HG02870 (cell line): ENCODE data around the gene TDRD9.
"Not testable (repeated sequence)": the region's sequence is repeated elsewhere in the genome, so short reads cannot be mapped to it uniquely, and the experiment has no call there.

ENCODE experiments used
- ATAC-seq: cut with Tn5 transposase; IDR thresholded peaks from one replicate; pipeline ENCODE4 v1.9.1; 2021; ENCODE audit warnings: mild to moderate bottlenecking, moderate library complexity; ENCODE audit not compliant: unreplicated experiment

TDRD9 gene

DNA sequence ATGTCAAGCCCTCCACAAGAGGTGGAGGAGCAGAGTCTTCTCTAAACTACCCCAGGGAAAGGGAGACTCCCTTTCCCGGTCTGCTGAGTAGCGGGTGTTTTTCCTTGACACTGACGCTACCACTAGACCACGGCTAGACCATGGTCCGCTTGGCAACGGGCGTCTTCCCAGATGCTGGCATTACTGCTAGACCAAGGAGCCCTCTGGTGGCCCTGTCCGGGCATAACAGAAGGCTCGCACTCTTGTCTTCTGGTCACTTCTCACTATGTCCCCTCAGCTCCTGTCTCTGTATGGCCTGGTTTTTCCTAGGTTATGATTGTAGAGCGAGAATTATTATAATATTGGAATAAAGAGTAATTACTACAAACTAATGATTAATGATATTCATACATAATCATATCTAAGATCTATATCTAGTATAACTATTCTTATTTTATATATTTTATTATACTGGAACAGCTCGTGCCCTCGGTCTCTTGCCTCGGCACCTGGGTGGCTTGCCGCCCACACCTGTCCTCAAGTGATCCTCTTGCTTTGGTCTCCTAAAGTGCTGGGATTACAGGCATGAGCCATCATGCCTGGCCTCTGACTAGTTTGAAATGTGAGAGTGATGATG lies 52.5 kb downstream of the TDRD9 start:
- not testable (repeated sequence) for ATAC-seq

DNA sequence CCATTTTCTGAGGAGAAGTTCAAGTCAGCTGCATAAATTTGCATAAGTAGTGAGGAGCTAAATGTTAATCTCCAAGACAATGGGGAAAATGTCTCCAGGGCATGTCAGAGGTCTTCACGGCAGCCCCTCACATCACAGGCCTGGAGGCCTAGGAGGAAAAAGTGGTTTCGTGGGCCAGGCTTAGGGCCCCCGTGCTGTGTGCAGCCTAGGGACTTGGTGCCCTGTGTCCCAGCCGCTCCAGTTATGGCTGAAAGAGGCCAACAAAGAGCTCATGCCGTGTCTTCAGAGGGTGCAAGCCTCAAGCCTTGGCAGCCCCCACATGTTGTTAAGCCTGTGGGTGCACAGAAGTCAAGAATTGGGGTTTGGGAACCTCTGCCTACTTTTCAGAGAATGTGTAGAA lies 55.9 kb downstream of the TDRD9 start:
- ATAC-seq = no peak

DNA sequence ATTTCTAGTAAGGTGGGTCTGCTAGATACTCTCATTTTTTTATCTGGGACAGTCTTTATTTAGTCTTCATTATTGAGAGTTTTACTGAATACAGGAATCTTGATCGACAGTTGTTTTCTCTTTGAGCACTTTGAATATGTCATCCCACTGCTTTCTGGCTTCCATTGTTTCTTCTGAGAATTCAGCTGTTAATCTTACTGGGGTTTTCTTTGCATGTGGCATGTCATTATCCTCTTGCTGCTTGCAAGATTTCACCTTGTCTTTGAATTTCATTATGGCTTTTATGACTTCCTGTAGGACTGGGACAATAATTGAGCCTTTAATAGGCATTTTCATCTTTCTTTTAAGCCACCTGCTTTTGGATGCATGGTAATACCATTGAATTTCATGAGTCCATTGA lies 60.8 kb downstream of the TDRD9 start:
- no peak for ATAC-seq

DNA sequence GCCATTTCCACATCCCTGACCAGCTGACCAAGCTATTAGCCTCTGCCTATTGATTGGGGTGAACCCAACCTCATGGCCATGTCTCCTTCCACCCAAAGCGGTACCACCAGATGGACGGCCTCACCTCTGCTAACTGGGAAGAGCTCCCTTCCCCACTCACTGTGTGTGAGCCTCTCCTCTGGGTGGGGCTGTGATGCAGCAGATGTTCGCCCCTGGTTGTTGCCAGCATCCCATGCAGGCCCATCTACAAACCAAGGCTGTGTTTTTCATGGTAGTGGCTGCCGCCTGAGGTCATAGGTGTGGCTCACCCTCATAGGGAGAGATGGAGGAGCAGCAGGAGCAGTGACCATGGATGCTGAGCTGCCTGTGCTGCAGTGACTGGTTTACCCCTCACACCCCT lies 61.7 kb downstream of the TDRD9 start:
- ATAC-seq = no peak

DNA sequence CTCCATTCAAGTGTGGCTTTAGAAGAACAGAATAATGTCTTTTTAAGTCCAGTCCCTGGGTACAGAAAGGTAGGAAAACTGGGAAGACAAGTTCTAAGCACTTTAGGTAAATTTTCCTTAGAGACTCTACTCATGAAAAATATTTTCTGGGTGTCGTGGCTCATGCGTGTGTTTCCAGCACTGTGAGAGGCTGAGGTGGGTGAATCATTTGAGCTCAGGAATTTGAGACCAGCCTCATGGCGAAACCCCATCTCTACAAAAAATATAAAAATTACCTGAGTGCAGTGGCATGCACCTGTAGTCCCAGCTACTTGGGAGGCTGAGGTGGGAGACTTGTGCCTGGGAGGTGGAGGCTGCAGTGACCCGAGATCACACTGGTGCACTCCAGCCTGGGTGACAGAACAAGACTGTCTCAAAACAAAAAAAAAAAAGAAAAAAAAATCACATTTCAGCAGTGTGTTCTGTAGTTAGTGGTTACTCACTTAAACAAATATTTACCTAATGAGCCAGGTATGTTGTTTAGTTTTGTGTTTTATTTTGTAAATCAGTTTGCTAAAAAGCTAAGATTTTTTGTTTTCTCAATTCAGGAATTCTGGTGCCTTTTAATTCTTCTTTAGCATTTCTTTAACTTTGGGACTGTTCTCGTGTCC lies 66.4 kb downstream of the TDRD9 start:
- ATAC-seq = no peak

DNA sequence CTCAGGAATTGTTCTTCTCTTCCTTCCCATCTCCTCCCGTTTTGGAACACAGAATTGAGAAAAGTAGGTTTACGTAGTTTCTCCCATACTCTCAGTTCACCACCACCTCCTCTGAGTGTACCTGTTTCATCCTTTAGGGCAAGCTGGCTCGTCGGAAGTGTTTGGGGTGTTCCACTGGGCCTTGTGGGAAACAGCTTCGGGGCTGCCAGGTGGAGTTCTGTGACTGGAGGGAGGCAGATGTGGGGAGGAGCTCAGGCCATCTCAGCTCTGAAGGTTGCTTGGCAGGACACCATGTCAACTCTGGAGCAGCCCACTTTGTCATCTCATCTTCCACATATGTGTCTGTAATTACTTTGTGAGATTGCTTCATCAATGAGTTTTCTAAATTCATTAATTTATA lies 67.6 kb downstream of the TDRD9 start:
- ATAC-seq = no peak

DNA sequence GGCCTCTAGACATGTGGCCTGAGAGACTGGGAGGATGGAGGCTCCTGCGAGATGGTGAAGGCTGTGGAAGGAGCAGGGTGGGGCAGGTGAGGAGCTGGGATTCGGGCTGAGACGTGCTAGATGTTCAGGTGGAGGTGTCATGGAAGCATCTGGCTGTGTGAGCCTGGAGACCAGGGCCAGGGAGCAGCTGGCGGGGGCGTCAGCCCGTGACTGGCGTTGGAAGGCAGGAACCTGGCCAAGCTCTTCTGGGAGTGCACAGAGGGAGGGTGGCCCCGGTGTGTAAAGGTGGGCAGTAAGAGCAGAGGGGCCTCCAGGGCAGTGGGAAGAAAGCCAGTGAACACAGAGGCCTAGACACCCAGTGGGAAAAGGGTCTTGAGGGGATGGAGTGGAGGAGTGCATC lies 69.1 kb downstream of the TDRD9 start:
- ATAC-seq = no peak

DNA sequence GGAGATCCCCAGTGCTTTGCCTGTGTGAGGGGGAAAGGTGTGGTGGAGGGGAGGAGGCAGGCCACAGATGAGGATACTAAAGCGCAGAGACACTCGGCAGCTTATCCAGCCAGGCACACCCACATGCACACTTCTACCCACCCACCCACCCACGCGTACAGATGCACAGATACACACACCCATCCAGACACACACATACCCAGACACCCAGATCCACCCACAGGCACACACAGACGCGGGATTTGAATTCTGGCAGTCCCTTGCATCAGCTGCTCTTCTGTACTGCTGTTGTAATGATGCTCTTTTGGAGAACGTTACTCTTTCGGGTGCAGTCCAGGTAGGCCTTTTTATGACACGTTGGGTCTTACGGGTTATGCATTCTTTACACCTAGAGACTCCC lies 69.8 kb downstream of the TDRD9 start:
- no peak for ATAC-seq

DNA sequence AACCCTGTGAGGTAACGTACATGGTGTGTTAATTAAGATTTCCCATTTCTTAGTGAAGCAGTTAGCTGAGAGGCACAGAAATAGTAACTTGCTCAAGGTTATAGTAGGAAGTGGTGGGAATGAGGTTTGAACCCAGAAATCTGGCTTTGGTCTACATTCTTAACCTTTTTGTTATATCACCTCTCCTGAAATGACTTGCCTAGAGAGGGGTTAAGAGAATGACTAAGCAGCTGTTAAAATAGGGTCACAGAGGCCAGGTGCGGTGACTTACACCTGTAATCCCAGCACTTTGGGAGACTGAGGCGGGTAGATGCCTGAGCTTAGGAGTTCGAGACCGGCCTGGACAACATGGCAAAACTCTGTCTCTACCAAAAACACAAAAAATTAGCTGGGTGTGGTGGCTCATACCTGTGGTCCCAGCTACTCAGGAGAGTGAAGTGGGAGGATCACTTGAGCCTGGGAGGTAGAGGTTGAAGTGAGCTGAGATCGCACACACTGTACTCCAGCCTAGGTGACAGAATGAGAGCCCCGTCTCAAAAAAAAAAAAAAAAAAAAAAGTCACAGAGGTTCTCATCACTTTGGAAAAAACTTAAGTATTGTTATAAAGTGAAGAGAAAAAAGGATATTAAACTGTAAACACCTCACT lies 71.7 kb downstream of the TDRD9 start:
- no peak for ATAC-seq

DNA sequence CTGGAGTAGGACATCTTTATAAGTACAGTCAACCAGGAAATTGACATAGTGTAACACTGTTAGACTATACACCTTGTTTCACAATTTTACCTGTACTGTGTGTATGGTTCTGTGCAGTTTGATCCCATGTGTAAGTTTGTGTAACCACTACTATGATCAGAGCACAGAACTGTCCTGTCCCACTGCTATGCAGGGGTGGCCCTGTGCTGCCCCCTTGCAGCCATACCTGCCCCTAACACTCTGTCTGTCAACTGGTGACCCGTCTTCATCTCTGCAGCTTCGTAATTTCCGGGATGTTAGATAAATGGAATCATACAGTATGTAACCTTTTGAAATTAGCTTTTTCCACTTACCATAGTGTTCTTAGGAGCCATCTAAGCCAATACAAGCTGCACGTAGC lies 72.7 kb downstream of the TDRD9 start:
- no peak for ATAC-seq

DNA sequence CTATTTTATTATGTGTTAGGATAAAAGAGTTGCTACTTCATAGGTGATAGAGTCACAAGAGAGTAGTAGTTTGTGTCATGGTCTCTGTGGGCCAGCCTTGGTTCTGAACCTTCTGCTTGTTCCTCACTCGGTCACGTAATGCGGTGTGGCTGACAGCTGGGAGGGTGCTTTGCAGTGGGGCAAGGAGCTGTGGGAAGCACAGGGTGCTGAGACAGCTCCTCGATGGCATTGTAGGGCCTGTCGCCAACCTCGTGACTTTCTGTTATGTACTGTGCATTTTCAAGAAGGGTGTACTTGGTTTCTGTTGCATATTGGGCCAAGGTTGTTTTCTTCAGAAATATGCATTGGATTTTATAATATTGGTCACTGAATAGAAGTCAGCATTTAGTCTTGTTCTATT lies 75.4 kb downstream of the TDRD9 start:
- no peak for ATAC-seq

DNA sequence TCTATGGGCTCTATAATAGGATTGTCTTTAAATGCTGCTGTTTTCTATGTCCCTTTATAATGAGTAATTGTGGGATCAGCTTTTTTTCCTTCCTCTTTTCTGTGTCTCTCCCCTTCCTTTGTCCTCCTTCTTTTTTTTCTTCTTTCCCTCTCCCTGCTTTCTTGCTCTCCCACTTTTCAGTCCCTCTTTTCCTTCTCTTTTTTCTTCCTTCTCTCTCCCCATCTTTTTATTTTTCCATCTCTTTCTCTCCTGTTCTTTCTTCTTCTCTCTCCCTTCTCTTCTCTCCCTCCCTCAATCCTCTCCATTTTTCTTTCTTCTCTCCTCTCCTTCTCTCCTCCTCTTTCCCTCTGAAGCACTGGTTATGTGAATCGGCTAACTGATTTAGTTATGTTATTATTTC lies 76.6 kb downstream of the TDRD9 start:
- ATAC-seq = no peak

DNA sequence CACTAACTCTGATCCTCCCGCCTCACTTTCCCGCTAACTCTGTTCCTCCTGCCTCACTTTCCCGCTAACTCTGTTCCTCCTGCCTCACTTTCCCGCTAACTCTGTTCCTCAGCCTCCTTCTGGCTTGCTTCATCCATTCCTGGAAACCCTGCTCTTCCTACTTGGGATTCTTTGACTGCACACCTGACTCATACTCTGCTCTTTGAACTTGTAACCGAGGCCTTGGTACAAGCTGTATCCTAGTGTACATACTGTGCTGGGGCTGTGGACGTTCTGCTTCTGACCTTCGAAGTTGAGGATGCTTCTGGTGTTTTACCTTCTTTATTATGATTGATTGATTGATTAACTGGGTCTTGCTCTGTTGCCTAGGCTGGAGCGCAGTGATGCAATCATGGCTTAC lies 77.2 kb downstream of the TDRD9 start:
- no peak for ATAC-seq

DNA sequence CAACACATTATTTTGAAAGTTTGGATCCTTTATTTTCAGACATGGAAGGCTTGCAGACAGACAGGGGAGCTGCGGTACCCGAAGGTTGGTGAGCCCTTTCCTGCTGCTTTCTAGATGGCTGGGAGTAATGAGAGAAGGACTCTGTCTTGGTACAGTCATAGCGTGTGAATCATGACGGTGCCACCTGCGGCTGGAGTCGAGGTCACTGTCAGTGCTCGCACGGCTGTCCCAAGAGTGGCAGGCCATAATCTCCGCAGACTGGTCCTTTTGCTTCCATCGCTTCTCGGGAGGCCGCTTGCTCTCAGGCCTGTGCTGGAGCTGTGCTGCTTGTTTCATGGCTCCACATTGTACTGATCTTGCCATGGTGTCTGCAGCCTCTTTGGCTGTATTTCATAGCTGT lies 78.9 kb downstream of the TDRD9 start:
- ATAC-seq = no peak

DNA sequence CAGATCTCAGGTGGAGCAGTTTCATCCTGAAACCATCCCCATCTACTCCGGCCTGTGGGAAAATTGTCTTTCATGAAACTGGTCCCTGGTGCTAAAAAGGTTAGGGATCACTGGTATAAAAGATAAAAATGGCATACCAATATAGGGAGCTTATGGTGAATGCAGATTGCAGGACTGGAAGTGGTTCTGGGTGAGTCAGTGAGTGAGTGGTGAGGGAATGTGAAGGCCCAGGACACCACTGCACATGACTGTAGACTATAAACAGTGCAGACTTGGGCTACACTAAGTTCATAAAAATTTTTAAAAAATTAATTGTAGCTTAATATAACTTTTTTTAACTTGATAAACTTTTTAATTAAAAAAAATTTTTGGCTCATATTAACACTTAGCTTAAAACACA lies 81.0 kb downstream of the TDRD9 start:
- no peak for ATAC-seq

DNA sequence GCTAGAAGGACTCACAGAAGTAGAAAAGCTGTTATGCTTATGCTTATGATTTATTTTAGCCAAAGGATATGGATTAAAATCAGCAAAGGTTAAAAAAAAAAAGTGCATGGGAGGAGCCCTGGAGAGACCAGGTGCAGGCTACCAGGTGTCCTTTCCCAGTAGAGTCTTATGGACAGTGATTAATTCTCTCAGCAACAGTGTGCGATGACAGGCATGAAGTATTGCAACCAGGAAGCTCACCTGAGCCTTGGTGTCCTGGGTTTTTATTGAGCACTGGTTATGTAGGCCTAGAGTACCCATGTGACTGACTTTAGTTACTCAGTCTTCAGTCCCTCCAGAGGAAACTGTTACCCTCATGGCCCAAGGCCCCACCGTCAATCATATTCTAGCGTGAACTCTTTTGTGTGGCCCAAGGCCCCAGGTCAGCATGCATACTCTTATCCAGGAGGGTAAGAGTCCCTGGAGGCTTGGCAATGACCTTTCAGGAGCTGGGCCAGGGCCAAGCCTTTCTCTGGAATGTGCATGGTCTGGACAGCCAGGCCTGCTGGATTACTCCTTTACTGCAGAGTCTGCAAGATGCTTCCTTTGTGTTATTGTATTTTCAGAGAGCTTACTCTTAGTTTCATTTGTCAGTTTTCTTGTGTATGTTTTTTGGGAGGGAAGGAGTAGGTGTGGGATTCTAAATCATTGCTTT lies 83.7 kb downstream of the TDRD9 start:
- no peak for ATAC-seq

DNA sequence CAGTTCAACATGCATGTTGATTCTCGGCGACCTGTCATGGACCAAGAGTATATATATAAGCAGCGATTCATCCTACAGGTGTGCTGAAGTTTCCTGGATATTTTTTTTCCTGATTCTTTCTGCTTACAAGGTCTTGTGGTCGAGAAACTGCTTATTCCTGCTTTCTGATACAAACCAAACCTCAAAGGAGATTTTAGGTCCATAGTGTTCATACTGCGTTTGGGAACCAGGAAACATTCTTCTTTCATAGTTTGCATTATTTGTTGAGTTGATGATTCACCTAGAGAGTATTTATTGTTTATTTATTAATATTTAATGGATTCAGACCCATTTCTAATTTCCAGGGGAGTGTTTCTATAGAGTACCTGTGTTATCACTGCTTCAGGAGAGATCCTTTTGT lies 86.5 kb downstream of the TDRD9 start:
- no peak for ATAC-seq

DNA sequence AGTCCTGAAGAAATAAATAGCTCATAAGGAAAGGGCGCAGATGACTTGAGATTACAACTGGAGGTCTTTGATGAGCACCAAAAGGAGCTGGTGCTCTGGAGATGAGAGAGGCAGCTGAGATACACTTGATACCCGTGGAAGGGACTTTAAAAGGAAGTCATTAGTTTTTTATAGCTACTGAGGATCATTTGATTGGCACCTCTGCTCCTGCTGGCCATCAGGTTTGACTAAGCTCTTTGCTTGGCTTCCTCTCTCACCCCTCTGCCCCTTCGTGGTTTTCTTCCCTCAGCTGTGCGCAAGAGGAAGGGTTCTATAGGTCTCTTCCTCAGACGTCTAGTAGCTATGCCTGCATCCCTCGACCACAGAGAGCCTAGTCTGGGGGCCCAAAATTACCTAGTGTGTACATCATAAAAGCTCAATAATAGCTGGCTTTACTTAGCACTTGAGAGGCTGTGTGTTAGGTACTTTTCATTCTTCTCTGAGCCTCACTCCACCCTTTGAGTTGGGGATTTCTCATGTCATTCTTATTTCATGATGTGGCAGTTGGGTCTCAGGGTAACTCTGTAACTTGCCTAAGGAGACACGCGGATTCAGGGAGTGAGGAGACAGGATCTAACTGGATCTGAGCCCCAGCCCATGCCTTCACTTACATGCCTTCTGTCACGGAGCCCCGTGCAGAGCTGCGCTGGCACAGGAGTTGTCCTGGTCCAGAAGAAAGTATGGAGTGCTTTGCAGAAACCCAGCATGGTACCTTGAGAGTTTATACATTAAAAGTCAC lies 88.8 kb downstream of the TDRD9 start:
- ATAC-seq = no peak

DNA sequence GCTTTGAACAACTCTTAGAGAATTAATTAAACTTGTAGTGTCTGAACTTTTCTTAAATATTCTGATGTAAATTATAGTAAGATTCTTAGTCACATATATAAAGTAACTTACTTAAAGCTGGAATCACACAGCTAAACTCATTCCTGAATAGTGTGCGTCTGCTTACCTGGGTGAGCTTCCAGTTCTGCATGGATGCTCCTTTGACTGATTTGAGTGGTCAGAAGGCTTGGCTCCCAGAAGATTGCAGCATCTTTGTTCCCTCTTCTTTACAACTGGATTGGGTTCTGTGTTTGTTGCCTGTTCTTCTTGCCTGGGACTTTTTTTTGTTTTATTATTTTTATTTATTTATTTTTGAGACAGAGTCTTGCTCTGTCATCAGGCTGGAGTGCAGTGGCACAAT lies 90.8 kb downstream of the TDRD9 start:
- no peak for ATAC-seq

DNA sequence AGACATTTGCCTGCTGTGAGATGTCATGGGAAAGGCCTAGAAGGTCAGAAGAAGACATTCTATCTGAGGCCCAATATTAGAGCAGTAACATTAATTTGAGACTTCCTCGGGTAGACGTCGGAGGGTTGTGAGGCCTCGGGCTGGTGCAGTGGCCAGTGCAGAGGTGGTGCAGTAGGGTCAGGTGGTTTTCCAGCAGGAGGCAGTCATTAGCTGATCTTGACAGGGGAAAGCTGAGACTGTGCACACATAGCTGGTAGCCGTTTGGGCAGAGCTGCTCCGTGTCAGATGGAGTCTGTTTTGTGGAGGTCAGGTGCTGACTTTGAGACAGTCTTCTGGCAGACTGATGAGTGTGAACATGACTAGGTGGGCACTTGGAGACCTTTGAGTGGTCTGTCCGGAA lies 91.5 kb downstream of the TDRD9 start:
- no peak for ATAC-seq

DNA sequence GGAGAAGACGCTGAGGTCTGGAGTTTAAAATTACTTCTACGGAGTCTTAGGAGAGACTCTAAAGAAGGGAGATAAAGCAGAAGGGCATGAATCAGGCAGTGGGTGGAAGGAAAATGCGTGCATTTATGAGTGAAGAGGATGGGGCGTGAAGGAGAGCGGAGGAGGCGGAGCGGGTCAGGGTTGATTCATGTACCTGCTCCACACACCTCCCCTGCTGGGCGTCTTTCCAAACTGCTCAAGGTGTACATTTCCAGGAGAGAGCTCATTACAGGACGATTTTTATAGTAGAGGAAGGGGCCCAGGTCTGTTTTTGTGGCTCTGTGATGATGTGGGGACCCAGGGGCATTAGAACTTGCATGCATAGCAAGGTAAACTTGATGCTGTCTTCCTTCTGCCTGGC lies 92.2 kb downstream of the TDRD9 start:
- ATAC-seq = no peak
